IPS-15b (cell line): ENCODE results near the gene INO80E.

Experiments
- H3K27me3 ChIP-seq: one replicate; pipeline ENCODE4 v1.6.1; 2013; ENCODE audit warnings: low read length; ENCODE audit not compliant: control insufficient read depth, insufficient read depth
- H3K36me3 ChIP-seq: one replicate; pipeline ENCODE4 v1.6.1; 2013; ENCODE audit warnings: low read length; ENCODE audit not compliant: control insufficient read depth, insufficient read depth
- H3K4me1 ChIP-seq: one replicate; pipeline ENCODE4 v1.6.1; 2013; ENCODE audit warnings: mild to moderate bottlenecking, low read length; ENCODE audit not compliant: control insufficient read depth, insufficient read depth
- H3K4me3 ChIP-seq: one replicate; pipeline ENCODE4 v1.5.1; 2013; ENCODE audit warnings: low read depth, low read length
- H3K9ac ChIP-seq: one replicate; pipeline ENCODE4 v1.6.1; 2013; ENCODE audit warnings: low read depth, mild to moderate bottlenecking, low read length
- H3K9me3 ChIP-seq: one replicate; pipeline ENCODE4 v1.6.1; 2013; ENCODE audit warnings: mild to moderate bottlenecking, low read length; ENCODE audit not compliant: control insufficient read depth, insufficient read depth

Gene INO80E

DNA sequence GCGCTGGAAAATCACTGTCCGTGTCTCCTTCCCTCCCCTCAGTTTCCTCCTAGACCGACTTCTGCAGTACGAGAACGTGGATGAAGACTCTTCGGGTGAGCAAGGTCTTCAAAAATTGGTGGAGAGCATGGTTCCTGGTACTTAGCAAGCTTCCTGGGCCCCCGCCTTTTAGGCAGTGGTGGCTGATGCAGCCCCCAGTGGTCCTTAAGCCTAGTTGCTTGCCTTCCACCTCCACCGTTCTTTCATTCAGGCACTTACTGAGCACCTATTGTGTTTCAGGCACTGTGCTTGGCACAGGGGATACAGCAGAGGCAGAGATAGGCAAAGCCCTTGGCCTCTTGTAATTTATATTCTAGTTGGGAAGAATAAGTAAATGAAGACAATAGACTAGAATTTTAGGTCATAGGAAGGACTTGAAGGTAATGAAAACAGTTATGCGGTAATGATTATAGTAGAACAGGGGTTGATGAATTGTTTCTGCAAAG lies 767 bp downstream of the INO80E start:
- Histone ChIP-seq H3K27me3 (no peaks in the 10 kb centered on the region), H3K4me1 (peaks cover 5% of the 10 kb centered on the region), H3K9ac (peak overlapping the region; percentile 83), H3K9me3 (no peaks in the 10 kb centered on the region), H3K36me3 (peaks cover 18% of the 10 kb centered on the region), H3K4me3 (peak overlapping the region; percentile 83)

DNA sequence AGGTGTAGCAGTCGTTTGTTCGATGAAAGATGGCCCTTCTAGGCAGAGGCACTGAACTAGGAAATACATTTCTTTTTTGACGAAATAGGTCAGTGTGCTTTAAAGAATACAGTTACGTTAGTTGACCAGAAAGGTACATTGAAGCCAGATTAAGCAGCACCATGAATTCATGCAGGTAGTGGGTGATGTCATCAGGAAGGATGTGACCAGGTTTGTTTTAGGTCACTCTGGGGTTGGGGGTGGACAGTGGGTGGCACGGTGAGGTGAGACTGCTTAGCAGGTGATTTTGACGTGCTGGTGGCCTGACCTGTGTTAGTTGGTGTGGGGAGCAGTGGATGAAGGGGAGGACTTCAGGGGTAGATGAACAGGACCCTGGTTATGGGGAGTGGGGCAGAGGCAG lies 3.6 kb downstream of the INO80E start:
- Histone ChIP-seq H3K9me3 (no peaks in the 10 kb centered on the region), H3K36me3 (peaks cover 26% of the 10 kb centered on the region), H3K4me3 (no peak overlapping the region), H3K9ac (no peak overlapping the region), H3K27me3 (no peaks in the 10 kb centered on the region), H3K4me1 (peaks cover 5% of the 10 kb centered on the region)

DNA sequence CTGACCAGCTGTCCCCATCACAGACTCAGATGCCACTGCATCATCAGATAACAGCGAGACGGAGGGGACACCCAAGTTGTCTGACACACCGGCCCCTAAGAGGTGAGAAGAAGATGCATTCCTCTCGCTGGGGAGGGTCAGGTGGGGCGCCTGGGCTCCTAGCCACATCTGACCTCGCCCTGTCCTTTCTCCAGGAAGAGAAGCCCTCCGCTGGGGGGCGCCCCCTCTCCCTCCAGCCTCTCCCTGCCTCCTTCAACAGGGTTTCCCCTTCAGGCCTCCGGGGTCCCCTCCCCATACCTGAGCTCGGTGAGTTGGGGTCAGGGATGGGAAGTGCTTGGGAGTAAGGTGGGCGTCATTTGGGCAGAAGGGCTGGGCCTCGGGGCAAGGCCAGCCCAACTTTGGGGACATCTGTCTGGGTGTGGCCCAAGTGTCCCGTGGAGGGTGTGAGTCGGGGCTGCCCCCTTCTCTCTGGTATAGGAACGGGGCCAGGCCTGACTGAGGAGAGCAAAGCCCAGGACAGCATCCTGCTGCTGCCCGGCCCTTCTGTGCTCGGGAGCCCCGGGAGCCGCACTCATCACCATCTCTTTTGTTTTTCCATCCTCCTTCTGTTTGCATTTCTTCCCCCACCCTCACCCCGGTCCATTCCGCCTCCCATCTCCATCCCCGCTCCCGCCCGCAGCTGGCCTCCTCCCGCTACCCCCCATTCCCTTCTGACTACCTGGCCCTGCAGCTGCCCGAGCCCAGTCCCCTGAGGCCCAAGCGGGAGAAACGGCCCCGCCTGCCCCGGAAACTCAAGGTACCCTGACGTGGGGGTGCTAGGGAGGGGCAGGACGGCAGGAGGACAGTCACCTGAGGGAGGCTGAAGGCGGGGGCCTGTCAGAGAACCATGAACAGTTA lies 4.9 kb downstream of the INO80E start:
- peaks cover 30% of the 10 kb centered on the region for H3K36me3 ChIP-seq
- no peak overlapping the region for H3K9ac ChIP-seq
- peak overlapping the region; percentile 42 for H3K4me3 ChIP-seq
- no peaks in the 10 kb centered on the region for H3K9me3 ChIP-seq
- H3K27me3 ChIP-seq: no peaks in the 10 kb centered on the region
- peaks cover 2% of the 10 kb centered on the region for H3K4me1 ChIP-seq

DNA sequence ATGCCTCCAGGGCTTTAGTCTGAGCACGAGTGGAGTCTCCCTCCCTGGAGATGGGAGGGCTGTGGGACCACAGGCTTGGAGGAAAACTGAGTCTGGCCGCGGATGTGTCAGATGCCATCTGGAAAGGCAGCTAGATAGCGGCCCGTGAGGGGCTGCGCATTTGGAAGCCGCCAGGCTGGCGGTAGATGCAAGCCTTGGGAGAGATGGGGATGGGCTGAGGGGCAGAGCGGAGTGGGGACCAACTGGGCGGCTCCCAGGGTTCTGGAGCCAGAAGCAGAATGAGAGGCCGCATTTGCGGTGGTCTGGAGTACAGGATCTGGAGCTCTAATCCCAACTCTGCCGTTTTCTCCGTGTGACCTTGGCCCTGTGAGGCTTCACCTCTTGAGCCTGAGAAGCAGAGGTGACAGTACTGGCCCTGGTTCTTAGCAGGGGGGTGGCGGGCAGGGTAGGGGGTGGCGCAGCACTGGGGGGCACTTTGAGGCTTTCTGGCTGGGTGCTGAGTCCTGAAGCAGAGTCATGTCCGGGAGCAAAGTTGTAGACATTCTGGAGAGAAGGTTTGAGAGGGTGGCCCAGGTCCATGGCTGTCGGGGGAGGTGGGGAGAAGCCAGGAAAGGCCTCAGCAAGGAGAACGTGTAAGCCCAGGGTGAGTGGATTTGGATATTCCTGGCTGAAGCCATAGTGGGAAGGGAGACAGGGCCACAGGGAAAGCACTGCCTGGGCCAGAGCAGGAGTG lies 6.7 kb downstream of the INO80E start:
- no peaks in the 10 kb centered on the region for H3K9me3 ChIP-seq
- H3K9ac ChIP-seq: no peak overlapping the region
- H3K4me1 ChIP-seq: peaks cover 2% of the 10 kb centered on the region
- no peaks in the 10 kb centered on the region for H3K27me3 ChIP-seq
- H3K4me3 ChIP-seq: no peak overlapping the region
- H3K36me3 ChIP-seq: peaks cover 37% of the 10 kb centered on the region

DNA sequence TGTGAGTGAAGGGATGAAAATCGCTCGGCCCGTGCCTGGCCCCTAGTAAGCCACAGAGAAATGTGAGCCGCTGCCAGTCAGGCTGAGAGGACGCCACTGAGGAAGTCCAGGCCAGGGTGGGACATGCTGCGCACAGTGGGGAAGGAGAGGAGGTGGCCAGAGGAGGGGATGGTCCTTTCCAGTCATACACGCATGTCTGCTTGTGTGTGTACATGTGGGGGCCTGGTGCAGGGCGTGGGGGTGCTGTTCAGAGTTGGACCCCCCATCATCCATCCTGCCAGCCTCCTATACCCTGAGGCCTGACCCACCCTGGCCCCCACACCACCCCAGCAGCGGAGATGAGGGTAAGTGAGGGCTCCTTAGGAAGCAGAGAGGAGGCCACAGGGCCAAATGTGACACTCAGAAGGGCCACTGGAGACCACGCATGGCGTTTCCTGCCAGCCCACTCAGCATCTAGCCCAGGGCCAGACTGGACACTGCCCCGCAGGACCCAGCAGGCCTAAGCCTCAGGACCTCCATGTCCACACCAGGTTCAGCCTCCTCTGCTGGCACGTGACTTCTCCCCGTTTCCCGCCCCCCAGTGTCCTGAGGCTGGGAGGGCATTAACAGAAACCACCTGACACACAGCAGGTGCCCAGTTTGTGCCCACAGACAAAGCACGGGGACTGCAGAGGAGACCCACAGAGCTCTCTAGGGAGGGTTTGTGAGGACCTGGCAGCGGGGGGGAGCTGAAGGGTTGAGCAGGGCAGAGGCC lies 7.8 kb downstream of the INO80E start:
- no peaks in the 10 kb centered on the region for H3K27me3 ChIP-seq
- peaks cover 37% of the 10 kb centered on the region for H3K36me3 ChIP-seq
- H3K9me3 ChIP-seq: no peaks in the 10 kb centered on the region
- peaks cover 2% of the 10 kb centered on the region for H3K4me1 ChIP-seq
- no peak overlapping the region for H3K9ac ChIP-seq
- H3K4me3 ChIP-seq: no peak overlapping the region

DNA sequence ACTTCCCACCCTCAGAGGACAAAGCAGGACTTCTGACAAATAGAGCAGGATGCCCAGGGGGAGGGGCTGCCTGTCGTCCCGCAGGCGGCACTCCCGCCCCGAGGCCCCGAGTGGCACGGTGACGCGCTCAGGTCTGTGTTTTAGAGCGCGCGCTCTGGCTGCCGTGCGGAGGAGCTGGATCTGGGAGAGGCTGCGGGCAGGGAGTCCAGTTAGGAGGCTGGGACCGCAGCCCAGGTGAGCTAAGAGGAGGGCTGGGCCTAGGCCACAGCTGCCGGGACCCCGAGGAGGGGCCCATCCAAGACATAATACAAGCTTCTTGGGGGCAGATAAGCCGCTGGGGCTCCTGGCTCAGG lies 8.4 kb downstream of the INO80E start:
- H3K9ac ChIP-seq: no peak overlapping the region
- peaks cover 37% of the 10 kb centered on the region for H3K36me3 ChIP-seq

DNA sequence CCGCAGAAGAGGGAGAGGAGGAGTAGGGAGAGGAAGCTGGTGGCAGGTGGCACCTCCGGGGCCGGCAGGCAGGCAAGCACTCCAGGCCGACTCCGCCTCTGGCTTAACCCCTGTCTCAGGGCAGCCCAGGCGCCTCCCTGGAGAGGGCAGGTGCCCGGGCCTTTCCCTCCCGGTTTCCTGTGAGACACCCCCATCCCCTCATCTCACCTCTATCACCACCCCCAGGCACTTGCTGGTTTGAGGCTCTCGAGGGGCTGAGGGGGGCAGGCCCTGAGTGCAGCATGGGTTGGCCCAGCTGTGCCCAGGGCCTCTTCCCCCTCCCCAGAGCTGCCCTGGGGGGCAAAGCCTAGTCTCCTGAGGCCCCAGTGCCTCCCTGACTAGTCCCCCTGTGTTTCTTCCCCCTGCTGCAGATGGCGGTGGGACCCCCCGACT lies 8.8 kb downstream of the INO80E start:
- H3K9me3 ChIP-seq: no peaks in the 10 kb centered on the region
- H3K4me3 ChIP-seq: no peak overlapping the region
- H3K4me1 ChIP-seq: peaks cover 2% of the 10 kb centered on the region
- peaks cover 4% of the 10 kb centered on the region for H3K27me3 ChIP-seq
- H3K9ac ChIP-seq: no peak overlapping the region
- H3K36me3 ChIP-seq: peaks cover 37% of the 10 kb centered on the region

More for the DNA sequence above, 8.4 kb downstream of the INO80E start:
- H3K4me3 ChIP-seq: no peak overlapping the region
- peaks cover 3% of the 10 kb centered on the region for H3K27me3 ChIP-seq
- no peaks in the 10 kb centered on the region for H3K9me3 ChIP-seq
- H3K4me1 ChIP-seq: peaks cover 2% of the 10 kb centered on the region

DNA sequence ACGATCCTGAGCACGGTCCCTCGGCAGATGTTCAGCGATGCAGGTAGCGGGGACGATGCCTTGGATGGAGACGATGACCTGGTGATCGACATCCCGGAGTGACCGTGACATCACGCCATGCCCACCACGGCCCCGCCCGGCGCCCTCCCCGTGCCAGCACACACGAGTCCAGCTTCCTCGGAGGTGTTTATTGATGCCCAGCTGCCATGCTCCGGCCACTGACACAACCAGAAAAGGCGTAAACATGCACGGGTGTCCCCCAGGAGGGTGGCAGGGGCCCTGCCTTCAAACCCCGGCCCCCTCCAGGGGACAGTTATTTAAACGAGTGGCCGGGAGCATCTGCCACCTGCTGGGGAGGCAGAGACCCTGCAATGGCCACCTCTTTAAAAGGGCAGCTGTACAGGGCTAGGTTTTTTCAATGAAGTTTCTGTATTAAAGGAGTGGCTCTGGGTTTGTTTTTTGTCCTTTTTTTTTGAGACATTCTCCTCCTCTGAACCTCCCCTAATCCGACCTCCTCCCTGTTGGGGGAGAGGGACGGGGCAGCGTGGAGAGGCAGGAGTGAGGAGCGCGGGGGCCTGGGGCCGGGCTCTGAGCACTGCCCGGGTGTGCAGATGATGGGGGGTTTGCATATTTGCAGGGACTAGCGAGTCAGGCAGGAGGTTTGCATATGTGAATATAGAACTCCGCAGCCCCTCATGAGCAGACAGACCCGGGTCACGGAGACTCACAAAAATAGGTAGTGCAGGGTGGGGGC lies 9.5 kb downstream of the INO80E start:
- Histone ChIP-seq H3K4me3 (no peak overlapping the region), H3K27me3 (peaks cover 11% of the 10 kb centered on the region), H3K4me1 (peaks cover 2% of the 10 kb centered on the region), H3K9me3 (no peaks in the 10 kb centered on the region), H3K36me3 (peaks cover 37% of the 10 kb centered on the region), H3K9ac (no peak overlapping the region)

DNA sequence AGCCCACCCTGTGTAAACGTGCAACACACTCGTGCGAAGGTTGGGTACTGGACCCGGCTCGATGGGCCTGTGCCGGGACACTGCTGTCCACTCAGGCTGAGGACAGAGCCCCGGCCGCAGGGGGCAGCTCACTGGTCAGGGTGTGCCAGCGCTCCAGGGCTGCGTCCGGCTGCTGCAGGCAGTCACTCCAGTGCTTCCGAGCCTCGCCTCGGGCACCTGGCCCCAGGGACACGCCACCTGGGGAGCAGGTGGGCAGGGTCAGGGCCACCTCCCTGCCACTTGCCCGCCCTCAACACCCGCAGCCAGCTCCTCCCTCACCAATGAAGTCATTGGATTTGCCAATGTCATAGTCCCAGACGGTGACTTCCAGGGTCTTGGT lies 10.0 kb downstream of the INO80E start:
- H3K4me1 ChIP-seq: peaks cover 2% of the 10 kb centered on the region
- H3K36me3 ChIP-seq: peaks cover 37% of the 10 kb centered on the region
- H3K9ac ChIP-seq: no peak overlapping the region
- H3K9me3 ChIP-seq: no peaks in the 10 kb centered on the region
- no peak overlapping the region for H3K4me3 ChIP-seq
- peaks cover 12% of the 10 kb centered on the region for H3K27me3 ChIP-seq

DNA sequence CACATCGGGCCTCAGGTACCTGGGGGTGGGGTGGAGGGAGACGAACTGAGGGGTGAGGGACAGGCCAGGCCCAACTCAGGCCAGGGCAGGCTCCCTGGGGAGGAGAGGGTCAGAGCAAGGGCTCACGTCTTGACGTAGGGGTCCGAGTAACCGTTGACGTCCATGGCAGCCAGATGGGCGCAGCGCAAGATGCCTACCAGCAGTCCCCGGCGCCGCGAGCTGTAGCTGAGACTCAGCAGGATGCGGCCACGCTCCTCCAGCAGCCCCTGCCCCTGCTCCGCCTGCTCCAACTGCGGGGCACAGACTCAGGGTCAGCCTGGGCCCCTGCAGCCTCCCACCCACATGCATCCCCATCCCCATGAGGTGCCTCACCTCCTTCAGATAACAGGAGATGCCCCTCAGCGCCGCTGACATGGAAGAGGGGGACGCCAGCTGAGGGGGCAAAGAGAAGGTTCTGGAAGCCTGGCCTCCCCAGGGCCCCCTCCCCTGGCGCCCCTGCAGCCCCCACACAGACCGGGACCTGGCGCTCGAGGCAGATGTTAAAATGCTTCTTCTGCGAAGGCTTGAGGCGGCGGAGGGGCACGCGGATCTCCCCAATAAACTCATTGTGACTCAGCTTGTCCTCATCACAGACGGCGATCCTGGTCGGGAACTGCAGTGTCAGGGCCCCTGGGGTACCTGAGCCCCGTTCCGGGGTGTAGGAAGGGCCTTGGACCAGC lies 10.8 kb downstream of the INO80E start:
- H3K27me3 ChIP-seq: peaks cover 12% of the 10 kb centered on the region
- no peaks in the 10 kb centered on the region for H3K4me1 ChIP-seq
- H3K36me3 ChIP-seq: peaks cover 34% of the 10 kb centered on the region
- H3K4me3 ChIP-seq: no peak overlapping the region
- no peaks in the 10 kb centered on the region for H3K9me3 ChIP-seq
- no peak overlapping the region for H3K9ac ChIP-seq
